Prostate gland (tissue), 2 donors: ENCODE data around the gene CATSPERZ. TPM values are rescaled to one million over a fixed set of nuclear protein-coding genes. Genes with fewer than 3 reads are reported as not detected.

Experiments used
- DNase-seq: peaks from one replicate; pipeline ENCODE4 v3.0.0-alpha.2; 2019; ENCODE audit warnings: low spot score
- H3K27ac ChIP-seq, 2 donors: fragments of 200-600 bp; sonication (generic); 2 replicates each; pipeline ENCODE4 v1.5.1; 2017 to 2019
- H3K27me3 ChIP-seq: fragments of 200-600 bp; sonication (generic); replicated peaks from 2 replicates; pipeline ENCODE4 v1.5.1; 2019; ENCODE audit not compliant: insufficient read depth
- H3K36me3 ChIP-seq, 2 donors: fragments of 200-600 bp; sonication (generic); 1 replicate in 1 of 2; 2 replicates in 1 of 2; pipeline versions ENCODE4 v1.5.1 to v1.8.1; 2017 to 2019
- H3K4me1 ChIP-seq: fragments of 200-600 bp; sonication (generic); replicated peaks from 2 replicates; pipeline ENCODE4 v1.5.1; 2019
- H3K4me3 ChIP-seq, 2 donors: fragments of 200-600 bp; sonication (generic); 2 replicates each; pipeline ENCODE4 v1.5.1; 2017 to 2019
- H3K9me3 ChIP-seq: fragments of 200-600 bp; sonication (generic); 2 replicates; pipeline ENCODE4 v1.5.1; 2017
- POLR2A ChIP-seq: fragments of 450-650 bp; IDR thresholded peaks from one replicate; pipeline ENCODE4 v1.6.1; 2016; ENCODE audit warnings: antibody characterized with exemption, mild to moderate bottlenecking
- POLR2AphosphoS5 ChIP-seq: sonication (generic); formaldehyde crosslinking; IDR thresholded peaks from one replicate; pipeline ENCODE4 v1.6.1; 2017; ENCODE audit warnings: antibody characterized with exemption
- WGBS: methylation state at CpG from one replicate; pipeline ENCODE4 v1.1.5; 2018; 5-methylcytosine and 5-hydroxymethylcytosine counted together
- intact Hi-C: fragments of 100-400 bp; cut with DNase I; formaldehyde crosslinking; loops from one replicate; pipeline ENCODE4 v1.14.2; 2022
- microRNA-seq: library from miRNA; unstranded; fragments of <30 nt; microRNA quantifications from one replicate; pipeline ENCODE4, GENCODE V29; 2016
- small RNA-seq, 2 donors: library from RNA; depleted of rRNA; stranded (forward); fragments of <200 nt; gene quantifications; one replicate each; pipeline ENCODE3, GENCODE V24; 2016
- total RNA-seq, 2 donors: library from RNA; depleted of rRNA; stranded (reverse); fragments of >200 nt; gene quantifications; one replicate each; pipeline ENCODE4 v1.1.0, GENCODE V29; 2016
- TF ChIP-seq, protein P1 (sequence below), 4 experiments: fragments of 200-600 bp in 2 of 4; fragments of 450-650 bp in 2 of 4; sonication (generic) in 2 of 4; IDR thresholded peaks; 1 replicate in 3 of 4; 2 replicates in 1 of 4; pipeline ENCODE4 v1.5.1; 2016 to 2019; ENCODE audit warnings: antibody characterized with exemption in 4 of 4, mild to moderate bottlenecking in 2 of 4, moderate library complexity in 2 of 4

The CATSPERZ gene
- total RNA-seq, 2 donors from 2014 or later: 44.3 TPM; not detected in 1

DNA sequence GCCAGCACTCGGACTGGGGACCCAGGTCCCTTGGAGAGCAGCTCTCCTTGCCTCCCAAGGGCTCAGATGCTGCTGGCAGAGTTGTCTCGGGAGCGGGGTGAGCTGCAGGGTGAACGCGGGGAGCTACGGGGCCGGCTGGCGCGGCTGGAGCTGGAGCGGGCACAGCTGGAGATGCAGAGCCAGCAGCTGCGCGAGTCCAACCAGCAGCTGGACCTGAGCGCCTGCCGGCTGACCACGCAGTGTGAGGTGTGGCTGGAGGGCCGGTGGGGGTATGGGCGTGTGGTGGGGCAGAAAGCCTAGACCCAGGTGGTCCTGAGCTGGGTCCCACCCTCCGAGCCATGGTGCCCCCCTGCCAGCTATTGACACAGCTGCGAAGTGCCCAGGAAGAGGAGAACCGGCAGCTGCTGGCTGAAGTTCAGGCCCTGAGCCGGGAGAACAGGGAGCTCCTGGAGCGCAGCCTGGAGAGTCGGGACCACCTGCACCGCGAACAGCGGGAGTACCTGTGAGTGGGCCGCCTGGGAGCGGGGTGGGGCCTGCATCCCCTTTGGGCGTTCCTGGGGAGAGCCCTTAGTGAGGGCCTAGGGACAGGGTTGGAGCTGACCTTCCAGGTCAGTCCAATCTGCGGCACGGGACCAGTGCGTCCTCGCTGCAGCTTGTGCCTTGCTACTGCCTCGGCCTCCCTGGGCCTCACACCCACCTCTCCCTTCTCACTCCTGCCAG, 53.0 kb downstream of the CATSPERZ start:
- Histone ChIP-seq H3K36me3 (no peaks in the 10 kb centered on the region), H3K9me3 (no peaks in the 10 kb centered on the region), H3K27me3 (no peaks in the 10 kb centered on the region), H3K4me1 (no peaks in the 10 kb centered on the region), H3K27ac (no peak overlapping the region), H3K4me3 (no peak overlapping the region)
- no peak for DNase-seq
- intact Hi-C loops: no loop called here
- 48% methylated on average over 32 of the region's 34 CpGs for WGBS
- TF ChIP-seq, protein P1, sequence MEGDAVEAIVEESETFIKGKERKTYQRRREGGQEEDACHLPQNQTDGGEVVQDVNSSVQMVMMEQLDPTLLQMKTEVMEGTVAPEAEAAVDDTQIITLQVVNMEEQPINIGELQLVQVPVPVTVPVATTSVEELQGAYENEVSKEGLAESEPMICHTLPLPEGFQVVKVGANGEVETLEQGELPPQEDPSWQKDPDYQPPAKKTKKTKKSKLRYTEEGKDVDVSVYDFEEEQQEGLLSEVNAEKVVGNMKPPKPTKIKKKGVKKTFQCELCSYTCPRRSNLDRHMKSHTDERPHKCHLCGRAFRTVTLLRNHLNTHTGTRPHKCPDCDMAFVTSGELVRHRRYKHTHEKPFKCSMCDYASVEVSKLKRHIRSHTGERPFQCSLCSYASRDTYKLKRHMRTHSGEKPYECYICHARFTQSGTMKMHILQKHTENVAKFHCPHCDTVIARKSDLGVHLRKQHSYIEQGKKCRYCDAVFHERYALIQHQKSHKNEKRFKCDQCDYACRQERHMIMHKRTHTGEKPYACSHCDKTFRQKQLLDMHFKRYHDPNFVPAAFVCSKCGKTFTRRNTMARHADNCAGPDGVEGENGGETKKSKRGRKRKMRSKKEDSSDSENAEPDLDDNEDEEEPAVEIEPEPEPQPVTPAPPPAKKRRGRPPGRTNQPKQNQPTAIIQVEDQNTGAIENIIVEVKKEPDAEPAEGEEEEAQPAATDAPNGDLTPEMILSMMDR (IDR thresholded peaks at IDR 0.05): no peak
- TF ChIP-seq POLR2AphosphoS5 (no peak), POLR2A (no peak)

DNA sequence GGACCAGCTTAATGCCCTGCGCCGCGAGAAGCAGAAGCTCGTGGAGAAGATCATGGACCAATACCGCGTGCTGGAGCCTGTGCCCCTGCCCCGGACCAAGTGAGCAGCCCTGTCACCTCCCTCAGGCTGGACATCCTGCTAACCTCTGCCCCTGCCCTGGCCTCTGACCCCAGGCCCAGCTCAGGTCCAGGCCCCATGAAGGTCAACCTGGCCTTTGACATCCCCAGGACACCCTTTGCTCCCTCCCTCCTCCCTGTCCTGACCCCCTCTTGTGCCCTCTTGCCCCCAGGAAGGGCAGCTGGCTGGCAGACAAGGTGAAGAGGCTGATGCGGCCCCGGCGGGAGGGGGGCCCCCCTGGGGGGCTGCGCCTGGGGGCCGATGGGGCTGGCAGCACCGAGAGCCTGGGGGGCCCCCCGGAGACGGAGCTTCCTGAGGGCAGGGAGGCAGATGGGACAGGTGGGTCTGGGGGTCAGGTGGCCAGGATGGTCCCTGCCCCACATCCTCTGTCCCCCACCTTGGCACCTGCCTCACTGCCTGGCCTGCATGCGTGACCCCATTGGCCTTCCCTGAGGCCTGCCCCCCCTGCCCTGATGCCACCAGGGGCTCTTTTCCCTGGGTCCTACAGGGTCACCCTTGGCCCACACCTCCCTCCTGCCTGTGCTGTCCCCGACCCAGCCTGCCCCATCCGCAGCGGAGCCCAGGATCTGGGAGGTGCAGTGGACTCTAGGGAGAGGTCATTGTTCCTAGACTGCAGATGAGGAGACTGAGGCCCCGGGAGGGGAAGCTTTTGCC, 53.8 kb downstream of the CATSPERZ start:
- intact Hi-C loops: loop anchor here (1.0 kb wide), 1 partner anchor 35 kb away; no protein-coding TSS in a partner anchor
- Histone ChIP-seq H3K27me3 (no peaks in the 10 kb centered on the region), H3K36me3 (no peaks in the 10 kb centered on the region), H3K9me3 (no peaks in the 10 kb centered on the region), H3K4me3 (no peak overlapping the region), H3K27ac (no peak overlapping the region), H3K4me1 (peaks cover 6% of the 10 kb centered on the region)
- TF ChIP-seq, protein P1 (IDR thresholded peaks at IDR 0.05): no peak
- TF ChIP-seq POLR2A (no peak), POLR2AphosphoS5 (no peak)
- no peak for DNase-seq
- WGBS: 74% methylated on average over 19 of the region's 20 CpGs

Small RNA genes within 50 kb of the gene (microRNA-seq; reads per million reads assigned to microRNA genes)
- not detected for gene MIR7155

Small RNA genes within 50 kb of the gene (small RNA-seq; reads per million reads assigned to genes)
- gene MIR7155: 0 to 0.19 reads per million in 2 donors
- 0 reads per million in 2 donors for gene RF00019

Other genes with a start within 250 kb of the CATSPERZ start
- 10 to 100 TPM; 33.5 to 68.2 TPM for gene MACROD1, start 134.2 kb upstream of the CATSPERZ start, total RNA-seq
- gene STIP1, start 114.2 kb upstream of the CATSPERZ start, total RNA-seq: 100 to 1,000 TPM; 104 to 139 TPM
- gene FERMT3, start 93.6 kb upstream of the CATSPERZ start, total RNA-seq: 10 to 100 TPM in 1 of 2 donors, 1 to 10 TPM in 1; 5.3 to 12.8 TPM
- gene TRPT1, start 74.2 kb upstream of the CATSPERZ start, total RNA-seq: 10 to 100 TPM; 63.6 to 87.7 TPM
- 10 to 100 TPM; 89.5 to 90.8 TPM for gene NUDT22, start 74.1 kb upstream of the CATSPERZ start, total RNA-seq
- gene DNAJC4, start 69.8 kb upstream of the CATSPERZ start, total RNA-seq: 10 to 100 TPM; 55.8 to 63.8 TPM
- 10 to 100 TPM; 50.9 to 91.2 TPM for gene VEGFB, start 65.8 kb upstream of the CATSPERZ start, total RNA-seq
- gene FKBP2, start 59.3 kb upstream of the CATSPERZ start, total RNA-seq: 100 to 1,000 TPM; 138 to 164 TPM
- gene PPP1R14B, start 53.4 kb upstream of the CATSPERZ start, total RNA-seq: 10 to 100 TPM; 60.5 to 69.3 TPM
- gene PLCB3, start 48.8 kb upstream of the CATSPERZ start, total RNA-seq: 10 to 100 TPM; 26.3 to 43.1 TPM
- 100 to 1,000 TPM; 140 to 161 TPM for gene BAD, start 15.7 kb upstream of the CATSPERZ start, total RNA-seq
- gene GPR137, start 14.5 kb upstream of the CATSPERZ start, total RNA-seq: 10 to 100 TPM; 38.8 to 94.9 TPM
- gene KCNK4, start 9.1 kb upstream of the CATSPERZ start, total RNA-seq: not detected
- 10 to 100 TPM; 38.7 to 54.7 TPM for gene ESRRA, start 5.2 kb downstream of the CATSPERZ start, total RNA-seq
- 100 to 1,000 TPM; 328 to 400 TPM for gene TRMT112, start 17.2 kb downstream of the CATSPERZ start, total RNA-seq
- 100 to 1,000 TPM; 224 to 303 TPM for gene PRDX5, start 17.8 kb downstream of the CATSPERZ start, total RNA-seq
- gene CCDC88B, start 39.8 kb downstream of the CATSPERZ start, total RNA-seq: 1 to 10 TPM; 3.0 to 10.0 TPM
- 10 to 100 TPM; 18.9 to 23.7 TPM for gene RPS6KA4, start 58.8 kb downstream of the CATSPERZ start, total RNA-seq